ENCODE data around the gene RIOK1.

- TF ChIP-seq CTCF (IDR thresholded peaks at IDR 0.05) (no peak), POLR2AphosphoS5 (IDR thresholded peaks at IDR 0.05) (no peak)
Observed at GRCh38 chr6:7425808-7426190, 36.2 kb downstream of the RIOK1 start.
